ENCODE data around the gene EFNA5.
A peak's percentile ranks its signal among the peaks of the same experiment; 100 is the strongest.
"Not testable (repeated sequence)": the region's sequence is repeated elsewhere in the genome, so short reads cannot be mapped to it uniquely, and the experiment has no call there.

Gene EFNA5

GRCh38 chr5:107514305-107514704 is 156.4 kb downstream of the EFNA5 start:
- no peak for DNase-seq

GRCh38 chr5:107513337-107514085 is 157.2 kb downstream of the EFNA5 start:
- no peak for DNase-seq

- no peak for DNase-seq
These were observed 158.7 kb downstream of the EFNA5 start for GRCh38 chr5:107512029-107512428.

GRCh38 chr5:107510125-107510524 is 160.6 kb downstream of the EFNA5 start:
- DNase-seq = no peak

- no peak for DNase-seq
These were observed 162.6 kb downstream of the EFNA5 start for GRCh38 chr5:107508097-107508496.

GRCh38 chr5:107505763-107506534 is 164.8 kb downstream of the EFNA5 start:
- peak; percentile 35 for DNase-seq

GRCh38 chr5:107504424-107504823 is 166.3 kb downstream of the EFNA5 start:
- no peak for DNase-seq

- DNase-seq = no peak
These were observed 168.1 kb downstream of the EFNA5 start for GRCh38 chr5:107502676-107503060.

- DNase-seq = no peak
These were observed 168.6 kb downstream of the EFNA5 start for GRCh38 chr5:107501965-107502675.

- DNase-seq = no peak
These were observed 169.9 kb downstream of the EFNA5 start for GRCh38 chr5:107500840-107501239.

- DNase-seq = no peak
These were observed 170.4 kb downstream of the EFNA5 start for GRCh38 chr5:107500347-107500746.

GRCh38 chr5:107499776-107500175 is 171.0 kb downstream of the EFNA5 start:
- no peak for DNase-seq

- no peak for DNase-seq
These were observed 171.5 kb downstream of the EFNA5 start for GRCh38 chr5:107499237-107499636.

GRCh38 chr5:107496466-107496865 is 174.3 kb downstream of the EFNA5 start:
- no peak for DNase-seq

- not testable (repeated sequence) for DNase-seq
These were observed 176.6 kb downstream of the EFNA5 start for GRCh38 chr5:107494129-107494528.

- DNase-seq = no peak
These were observed 183.6 kb downstream of the EFNA5 start for GRCh38 chr5:107487056-107487542.

GRCh38 chr5:107486489-107486888 is 184.2 kb downstream of the EFNA5 start:
- DNase-seq = no peak

- DNase-seq = no peak
These were observed 185.6 kb downstream of the EFNA5 start for GRCh38 chr5:107485184-107485583.

- no peak for DNase-seq
These were observed 186.5 kb downstream of the EFNA5 start for GRCh38 chr5:107484281-107484680.

- no peak for DNase-seq
These were observed 187.3 kb downstream of the EFNA5 start for GRCh38 chr5:107483231-107484024.

GRCh38 chr5:107478068-107478641 is 192.6 kb downstream of the EFNA5 start:
- DNase-seq = no peak

GRCh38 chr5:107477492-107477891 is 193.2 kb downstream of the EFNA5 start:
- DNase-seq = no peak

All from NCI-H2107 (cell line).